HepG2 (cell line): ENCODE results near the gene ATG16L2. TPM values are rescaled to one million over a fixed set of nuclear protein-coding genes. Genes with fewer than 3 reads are reported as not detected.
A peak's percentile ranks its signal among the peaks of the same experiment; 100 is the strongest.

ENCODE experiments used
- CBFB ChIP-seq: sonication (generic); formaldehyde crosslinking; IDR thresholded peaks from 2 replicates; pipeline ENCODE4 v1.4.0; 2020; ENCODE audit warnings: missing genetic modification reagents
- CBX2 ChIP-seq, 2 experiments: fragments of 200-600 bp in 1 of 2; sonication (generic); formaldehyde crosslinking in 1 of 2; IDR thresholded peaks; 2 replicates each; pipeline versions ENCODE4 v1.7.0 to v1.8.1; 2018 to 2022; ENCODE audit warnings: low read depth in 2 of 2, low read length in 1 of 2, mild to moderate bottlenecking in 1 of 2, missing genetic modification reagents in 1 of 2
- CHCHD3 ChIP-seq: sonication (generic); formaldehyde crosslinking; IDR thresholded peaks from 2 replicates; pipeline ENCODE4 v1.8.0; 2022; ENCODE audit warnings: mild to moderate bottlenecking, missing genetic modification reagents, moderate library complexity
- FIP1L1 ChIP-seq: fragments of 200-400 bp; formaldehyde crosslinking; IDR thresholded peaks from 2 replicates; pipeline ENCODE4 v1.6.1; 2018; ENCODE audit warnings: low read depth, mild to moderate bottlenecking, low read length, moderate library complexity, borderline replicate concordance; ENCODE audit not compliant: insufficient read depth
- GTF3A ChIP-seq: sonication (generic); formaldehyde crosslinking; conservative IDR thresholded peaks from 2 replicates; pipeline ENCODE4 v1.4.0; 2020; ENCODE audit warnings: mild to moderate bottlenecking, missing genetic modification reagents
- HCFC1 ChIP-seq: fragments of 150-350 bp; IDR thresholded peaks from 2 replicates; pipeline ENCODE4 v1.6.1; 2014; ENCODE audit warnings: low read depth, low read length
- KAT8 ChIP-seq: IDR thresholded peaks from 2 replicates; pipeline ENCODE4 v1.6.1; 2016; ENCODE audit warnings: missing genetic modification reagents, missing compliant biosample characterization
- KDM5B ChIP-seq: sonication (generic); formaldehyde crosslinking; IDR thresholded peaks from 2 replicates; pipeline ENCODE4 v1.4.0; 2020; ENCODE audit warnings: missing genetic modification reagents, mild to moderate bottlenecking, borderline replicate concordance
- RORA ChIP-seq: sonication (generic); formaldehyde crosslinking; IDR thresholded peaks from 2 replicates; pipeline ENCODE4 v1.5.0; 2020; ENCODE audit warnings: mild to moderate bottlenecking, missing genetic modification reagents, moderate library complexity
- SMARCE1 ChIP-seq: fragments of 450-650 bp; IDR thresholded peaks from 2 replicates; pipeline ENCODE4 v1.6.1; 2017; ENCODE audit warnings: borderline replicate concordance
- THAP8 ChIP-seq: sonication (generic); formaldehyde crosslinking; IDR thresholded peaks from 2 replicates; pipeline ENCODE4 v1.5.1; 2020; ENCODE audit warnings: missing genetic modification reagents, mild to moderate bottlenecking, borderline replicate concordance
- THRA ChIP-seq: sonication (generic); formaldehyde crosslinking; IDR thresholded peaks from 2 replicates; pipeline ENCODE4 v1.4.0; 2020; ENCODE audit warnings: missing genetic modification reagents, borderline replicate concordance
- U2AF2 ChIP-seq: fragments of 200-400 bp; formaldehyde crosslinking; IDR thresholded peaks from 2 replicates; pipeline ENCODE4 v1.6.1; 2017; ENCODE audit warnings: low read depth, mild to moderate bottlenecking, low read length
- ZFP37 ChIP-seq: sonication (generic); formaldehyde crosslinking; IDR thresholded peaks from 2 replicates; pipeline ENCODE4 v1.4.0; 2020; ENCODE audit warnings: missing genetic modification reagents, borderline replicate concordance
- ZNF33A ChIP-seq: sonication (generic); formaldehyde crosslinking; IDR thresholded peaks from 2 replicates; pipeline ENCODE4 v1.5.1; 2020; ENCODE audit warnings: missing genetic modification reagents, mild to moderate bottlenecking, moderate library complexity, borderline replicate concordance
- ZNF598 ChIP-seq: sonication (generic); formaldehyde crosslinking; IDR thresholded peaks from 2 replicates; pipeline ENCODE4 v1.5.1; 2020; ENCODE audit warnings: mild to moderate bottlenecking, missing genetic modification reagents, borderline replicate concordance
- ZNF615 ChIP-seq: sonication (generic); formaldehyde crosslinking; IDR thresholded peaks from 2 replicates; pipeline ENCODE4 v1.5.0; 2020; ENCODE audit warnings: mild to moderate bottlenecking, missing genetic modification reagents, borderline replicate concordance
- ZNF749 ChIP-seq: sonication (generic); formaldehyde crosslinking; IDR thresholded peaks from 2 replicates; pipeline ENCODE4 v1.8.0; 2022; ENCODE audit warnings: mild to moderate bottlenecking, missing genetic modification reagents, moderate library complexity, borderline replicate concordance
- ZNF781 ChIP-seq: sonication (generic); formaldehyde crosslinking; IDR thresholded peaks from 2 replicates; pipeline ENCODE4 v1.5.1; 2020; ENCODE audit warnings: borderline replicate concordance, mild to moderate bottlenecking, missing genetic modification reagents; ENCODE audit errors: not compliant biosample characterization
- ZSCAN9 ChIP-seq: IDR thresholded peaks from 2 replicates; pipeline ENCODE4 v1.6.1; 2016; ENCODE audit warnings: borderline replicate concordance
- polyA plus RNA-seq, 8 experiments: library from polyadenylated mRNA; depleted of rRNA in 3 of 8; stranded (reverse) in 7 of 8; unstranded in 1 of 8; fragments of >200 nt; fragmentation: Illumina TruSeq in 4 of 8; extraction: Trizol in 4 of 8; gene quantifications; 2 replicates each; pipeline versions ENCODE4 v1.2.1 to v1.2.3, GENCODE V29; 2011 to 2016; ENCODE audit warnings: low read depth in 4 of 8, missing spikeins in 1 of 8, mixed read lengths in 1 of 8; ENCODE audit not compliant: insufficient read depth in 1 of 8
- total RNA-seq, 5 experiments: library from RNA; depleted of rRNA; stranded (reverse); fragments of >200 nt; fragmentation: Illumina TruSeq; extraction: Trizol; gene quantifications; 2 replicates each; pipeline ENCODE4 v1.2.3, GENCODE V29; 2016; ENCODE audit warnings: low read depth in 1 of 5
- TF ChIP-seq, protein P1 (sequence below): IDR thresholded peaks from 2 replicates; pipeline ENCODE4 v1.4.0; 2020; ENCODE audit warnings: mild to moderate bottlenecking, missing genetic modification reagents

ATG16L2 gene
- total and polyA plus RNA-seq, 2 of the 13 experiments (the other 11 are each of a cell fraction or from before 2014, with no cell fraction given), result 6.2 to 14.8 TPM

DNA sequence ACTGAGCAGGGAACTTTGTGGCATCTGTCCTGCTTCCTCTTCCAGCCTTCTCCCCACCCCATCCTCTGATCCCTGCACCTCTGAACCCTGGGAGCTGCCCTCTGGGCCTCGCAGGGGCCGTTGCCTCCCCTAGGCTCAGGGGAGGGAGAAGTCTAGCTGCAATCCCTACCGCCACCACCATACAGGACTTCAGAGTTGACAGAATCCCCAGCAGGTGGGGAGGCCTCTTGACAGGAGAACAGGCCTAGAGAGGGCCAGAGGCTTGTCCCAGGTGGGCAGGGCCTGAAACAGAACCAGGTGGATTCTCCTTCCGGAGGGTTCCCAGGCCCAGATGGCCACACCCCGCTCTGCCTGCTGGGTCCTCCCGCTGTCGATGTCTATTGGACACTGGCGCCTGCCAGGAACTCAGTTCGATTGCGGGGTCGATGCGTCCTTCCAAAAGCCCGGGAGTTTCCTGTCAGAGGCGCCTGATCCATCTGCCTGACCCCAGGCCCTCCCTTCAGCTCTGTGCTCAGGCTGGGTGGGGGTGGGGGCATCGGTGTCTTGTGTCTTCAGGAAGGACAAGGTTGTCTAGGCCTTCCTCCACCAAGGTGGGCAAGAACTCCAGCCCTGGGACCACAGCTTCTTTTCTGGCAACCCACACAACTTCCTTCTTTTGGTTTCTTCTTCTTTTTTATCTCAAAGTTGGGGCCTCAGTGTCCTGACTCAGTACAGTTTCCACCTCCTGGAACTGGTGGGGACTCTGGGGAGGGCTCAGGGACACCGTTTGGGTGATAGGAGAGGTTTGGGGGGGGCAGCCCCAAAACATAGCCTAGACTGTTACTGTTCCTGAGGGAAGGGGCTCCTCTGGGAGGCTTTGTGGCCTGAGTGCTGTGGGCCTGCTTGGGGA is 26.8 kb upstream of the ATG16L2 start (continued):
- TF ChIP-seq CBFB (CRISPR knock-in tag), result 0 out of 2 replicates have a peak, but pooled peaks have one; percentile 41
- no peak for TF ChIP-seq SMARCE1
- TF ChIP-seq HCFC1, result no peak
- TF ChIP-seq KDM5B (CRISPR knock-in tag), result no peak
- peak; percentile 59; the same call in 1 of the 2 replicates for TF ChIP-seq KAT8 (CRISPR knock-in tag)
- TF ChIP-seq ZNF33A (CRISPR knock-in tag), result no peak
- TF ChIP-seq GTF3A, result peak; percentile 77; the same call in 1 of the 2 replicates
- no peak for TF ChIP-seq ZSCAN9 (CRISPR knock-in tag)
- TF ChIP-seq CHCHD3, result no peak
- no peak for TF ChIP-seq ZFP37 (CRISPR knock-in tag)
- TF ChIP-seq RORA, result no peak
- no peak for TF ChIP-seq U2AF2
- no peak for TF ChIP-seq FIP1L1
- TF ChIP-seq THRA (CRISPR knock-in tag), result 0 out of 2 replicates have a peak, but pooled peaks have one; percentile 20
- TF ChIP-seq THAP8 (CRISPR knock-in tag), result no peak
- TF ChIP-seq, protein P1, sequence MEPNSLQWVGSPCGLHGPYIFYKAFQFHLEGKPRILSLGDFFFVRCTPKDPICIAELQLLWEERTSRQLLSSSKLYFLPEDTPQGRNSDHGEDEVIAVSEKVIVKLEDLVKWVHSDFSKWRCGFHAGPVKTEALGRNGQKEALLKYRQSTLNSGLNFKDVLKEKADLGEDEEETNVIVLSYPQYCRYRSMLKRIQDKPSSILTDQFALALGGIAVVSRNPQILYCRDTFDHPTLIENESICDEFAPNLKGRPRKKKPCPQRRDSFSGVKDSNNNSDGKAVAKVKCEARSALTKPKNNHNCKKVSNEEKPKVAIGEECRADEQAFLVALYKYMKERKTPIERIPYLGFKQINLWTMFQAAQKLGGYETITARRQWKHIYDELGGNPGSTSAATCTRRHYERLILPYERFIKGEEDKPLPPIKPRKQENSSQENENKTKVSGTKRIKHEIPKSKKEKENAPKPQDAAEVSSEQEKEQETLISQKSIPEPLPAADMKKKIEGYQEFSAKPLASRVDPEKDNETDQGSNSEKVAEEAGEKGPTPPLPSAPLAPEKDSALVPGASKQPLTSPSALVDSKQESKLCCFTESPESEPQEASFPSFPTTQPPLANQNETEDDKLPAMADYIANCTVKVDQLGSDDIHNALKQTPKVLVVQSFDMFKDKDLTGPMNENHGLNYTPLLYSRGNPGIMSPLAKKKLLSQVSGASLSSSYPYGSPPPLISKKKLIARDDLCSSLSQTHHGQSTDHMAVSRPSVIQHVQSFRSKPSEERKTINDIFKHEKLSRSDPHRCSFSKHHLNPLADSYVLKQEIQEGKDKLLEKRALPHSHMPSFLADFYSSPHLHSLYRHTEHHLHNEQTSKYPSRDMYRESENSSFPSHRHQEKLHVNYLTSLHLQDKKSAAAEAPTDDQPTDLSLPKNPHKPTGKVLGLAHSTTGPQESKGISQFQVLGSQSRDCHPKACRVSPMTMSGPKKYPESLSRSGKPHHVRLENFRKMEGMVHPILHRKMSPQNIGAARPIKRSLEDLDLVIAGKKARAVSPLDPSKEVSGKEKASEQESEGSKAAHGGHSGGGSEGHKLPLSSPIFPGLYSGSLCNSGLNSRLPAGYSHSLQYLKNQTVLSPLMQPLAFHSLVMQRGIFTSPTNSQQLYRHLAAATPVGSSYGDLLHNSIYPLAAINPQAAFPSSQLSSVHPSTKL (CRISPR knock-in tag), result peak; percentile 53; the same call in 1 of the 2 replicates
- no peak for TF ChIP-seq ZNF598 (CRISPR knock-in tag)
- peak; percentile 25 for TF ChIP-seq ZNF781
- no peak for TF ChIP-seq ZNF749 (CRISPR knock-in tag)
- TF ChIP-seq ZNF615, result no peak
- TF ChIP-seq CBX2 (IDR thresholded peaks at IDR 0.05; ENCODE audit: low read depth, low read length), result no peak
- no peak for TF ChIP-seq CBX2 (CRISPR knock-in tag; IDR thresholded peaks at IDR 0.05; ENCODE audit: low read depth)
